COLO668 (cell line): ENCODE measurements around the gene KCTD7.
"Not testable (repeated sequence)": the region's sequence is repeated elsewhere in the genome, so short reads cannot be mapped to it uniquely, and the experiment has no call there.

ENCODE experiments used
- DNase-seq: peaks from one replicate; lab custom pipeline; 2025; ENCODE audit not compliant: unreplicated experiment; lab: John Stamatoyannopoulos, UW

The KCTD7 gene

DNA sequence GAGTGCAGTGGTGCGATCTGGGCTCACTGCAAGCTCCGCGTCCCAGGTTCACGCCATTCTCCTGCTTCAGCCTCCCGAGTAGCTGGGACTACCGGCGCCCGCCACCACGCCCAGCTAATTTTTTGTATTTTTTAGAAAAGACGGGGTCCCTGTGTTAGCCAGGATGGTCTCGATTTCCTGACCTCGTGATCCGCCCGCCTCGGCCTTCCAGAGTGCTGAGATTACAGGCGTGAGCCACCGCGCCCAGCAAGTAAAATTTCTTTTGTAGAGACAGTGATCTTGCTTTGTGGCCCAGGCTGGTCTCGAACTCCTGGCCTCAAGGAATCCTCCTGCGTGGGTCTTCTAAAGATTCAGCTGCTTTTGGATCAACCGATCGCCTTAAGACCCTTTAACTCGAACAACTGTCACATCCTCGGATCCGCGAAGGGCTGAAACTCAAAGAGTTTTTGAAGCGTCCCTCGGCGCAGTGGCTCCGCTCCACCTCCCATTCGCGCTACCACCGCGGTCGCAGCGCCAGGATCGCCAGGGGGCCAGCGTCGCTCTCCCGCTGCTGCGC, 25.1 kb downstream of the KCTD7 start:
- DNase-seq = not testable (repeated sequence)

DNA sequence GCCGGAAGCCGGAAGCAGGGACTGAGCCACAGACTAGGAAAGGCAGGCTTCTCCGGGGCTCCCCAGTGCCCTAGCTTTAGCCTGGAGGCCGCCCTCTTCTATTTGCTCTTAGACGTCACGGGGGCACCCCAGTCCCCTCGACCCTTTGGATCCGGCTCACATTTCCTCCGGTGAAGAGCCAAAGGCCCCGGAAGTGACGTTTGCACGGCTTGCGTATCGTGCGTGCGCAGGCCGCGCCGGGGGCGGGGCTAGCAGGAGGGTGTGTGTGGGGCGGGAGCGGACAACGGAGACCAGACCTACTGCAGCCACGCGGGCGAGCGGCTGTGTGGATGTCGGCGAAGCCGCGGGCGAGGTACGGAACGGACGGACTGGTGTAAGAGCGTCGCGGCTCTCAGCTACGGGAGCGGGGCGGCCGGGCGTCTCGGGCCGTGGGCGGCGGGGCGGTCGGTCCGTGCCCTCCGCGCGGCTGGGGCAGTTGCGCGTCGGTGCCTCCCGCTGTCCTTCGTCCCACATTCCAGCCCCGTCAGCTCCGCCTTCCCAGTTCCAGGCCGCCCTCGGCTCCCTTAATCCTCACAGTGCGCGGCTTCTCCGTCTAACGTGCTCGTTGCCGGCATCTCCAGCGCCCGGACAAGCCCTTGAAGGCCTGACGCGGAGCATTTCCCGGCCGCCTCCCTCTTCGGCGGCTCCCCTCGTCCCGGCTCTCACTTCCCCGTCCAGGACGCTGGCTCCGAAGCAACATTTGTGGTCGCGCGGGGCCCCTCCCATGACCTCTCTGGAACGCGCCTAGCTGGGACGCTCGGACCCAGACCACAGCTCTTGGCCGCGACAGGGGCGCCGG, 25.8 kb downstream of the KCTD7 start:
- peak; percentile 98 for DNase-seq

DNA sequence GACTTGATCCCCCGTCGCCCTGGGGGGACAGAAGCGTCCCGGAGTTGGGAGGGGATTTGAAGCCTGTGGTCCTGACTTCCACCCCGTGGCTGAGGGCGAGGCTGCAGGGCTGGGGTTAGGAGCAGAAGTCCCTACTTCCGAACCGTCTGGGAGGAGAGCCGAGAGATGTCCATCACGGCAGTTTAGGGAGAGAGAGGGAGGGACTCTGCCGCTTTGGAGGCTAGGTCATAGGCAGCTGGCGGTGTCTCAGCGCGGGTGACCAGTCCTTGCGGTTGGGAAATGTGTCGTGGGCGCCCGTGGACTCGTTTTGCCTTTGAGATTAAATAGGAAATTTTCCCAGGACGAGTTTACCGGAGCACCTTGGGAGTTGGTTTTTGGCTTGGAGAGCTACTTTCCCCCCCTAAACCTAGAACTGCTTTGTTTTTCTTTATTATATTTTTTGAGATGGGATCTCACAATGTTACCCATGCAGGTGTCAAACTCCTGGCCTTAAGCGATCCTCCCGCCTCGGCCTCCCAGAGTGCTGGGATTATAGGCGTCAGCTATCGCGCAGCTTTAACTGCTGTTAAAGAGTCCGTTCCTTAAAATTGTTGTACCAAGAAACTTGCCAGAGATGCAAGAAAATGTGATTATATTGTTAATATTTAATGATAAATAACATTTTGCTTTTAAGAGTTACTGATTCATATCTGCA, 26.6 kb downstream of the KCTD7 start:
- peak; percentile 56 for DNase-seq

DNA sequence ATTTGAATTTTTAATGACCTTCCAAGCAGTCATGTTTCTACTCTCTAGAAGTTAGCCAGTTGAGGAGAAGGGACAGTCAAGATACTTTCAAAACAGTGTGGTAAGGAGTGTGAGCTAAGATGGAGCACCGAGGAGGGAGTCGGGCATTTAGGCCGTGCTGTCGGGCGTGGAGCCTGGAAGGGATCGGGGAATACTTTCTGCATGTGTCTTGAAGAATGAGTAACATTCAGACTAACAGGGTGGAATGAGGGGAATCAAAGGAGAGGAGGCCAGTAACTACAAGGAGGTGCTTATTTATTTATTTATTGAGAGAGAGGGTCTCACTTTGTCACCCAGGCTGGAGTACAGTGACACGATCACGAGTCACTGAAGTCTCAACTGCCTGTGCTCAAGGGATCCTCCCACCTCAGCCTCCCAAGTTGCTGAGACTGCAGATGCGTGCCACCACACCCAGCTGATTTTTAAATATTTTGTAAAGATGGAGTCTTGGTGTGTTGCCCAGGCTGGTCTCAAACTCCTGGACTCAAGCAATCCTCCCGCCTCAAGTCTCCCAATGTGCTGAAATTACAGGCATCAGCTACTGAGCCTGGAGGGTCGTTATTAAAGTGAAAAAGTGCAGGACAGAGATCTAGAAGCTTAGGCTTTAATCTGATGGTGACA, 27.3 kb downstream of the KCTD7 start:
- not testable (repeated sequence) for DNase-seq

DNA sequence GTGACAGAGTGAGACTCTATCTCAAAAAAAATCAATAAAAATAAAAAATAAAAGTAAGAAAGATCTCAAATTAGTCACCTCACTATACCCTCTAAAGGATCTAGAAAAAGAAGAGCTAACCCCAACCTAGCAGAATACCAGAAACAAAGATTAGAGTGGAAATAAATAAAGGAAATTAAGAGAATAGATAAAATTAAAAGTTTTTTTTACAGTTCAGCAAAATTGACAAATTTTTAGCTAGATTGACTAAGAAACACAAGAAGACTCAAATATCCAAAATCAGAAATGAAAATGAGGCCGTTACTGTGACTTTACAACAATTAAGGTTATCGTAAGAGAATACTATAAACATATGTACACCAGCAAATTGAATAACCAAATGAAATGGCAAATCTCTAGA, 29.1 kb downstream of the KCTD7 start:
- no peak for DNase-seq

DNA sequence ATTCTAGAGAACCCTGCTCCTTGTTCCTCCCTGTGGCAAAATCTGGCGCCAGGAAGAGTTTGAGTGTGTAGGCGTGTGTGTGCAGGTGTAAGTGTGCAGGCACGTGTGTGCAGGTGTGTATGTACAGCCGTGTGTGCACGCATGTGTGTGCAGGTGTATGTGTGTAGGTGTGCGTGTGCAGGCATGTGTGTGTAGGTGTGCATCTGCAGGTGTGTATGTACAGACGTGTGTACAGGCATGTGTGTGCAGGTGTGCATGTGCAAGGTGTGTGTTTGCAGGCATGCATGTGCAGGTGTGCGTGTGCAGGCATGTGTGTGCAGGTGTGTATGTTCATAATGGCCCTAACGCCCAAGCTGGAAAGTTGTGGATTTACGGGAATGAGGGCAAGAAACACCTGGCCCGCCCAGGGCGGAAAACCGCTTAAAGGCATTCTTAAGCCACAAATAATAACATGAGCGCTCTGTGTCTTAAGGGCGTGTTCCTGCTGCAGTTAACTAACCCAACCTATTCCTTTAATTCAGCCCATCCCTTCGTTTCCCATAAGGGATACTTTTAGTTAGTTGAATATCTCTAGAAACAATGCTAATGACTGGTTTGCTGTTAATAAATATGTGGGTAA, 34.1 kb downstream of the KCTD7 start:
- no peak for DNase-seq

DNA sequence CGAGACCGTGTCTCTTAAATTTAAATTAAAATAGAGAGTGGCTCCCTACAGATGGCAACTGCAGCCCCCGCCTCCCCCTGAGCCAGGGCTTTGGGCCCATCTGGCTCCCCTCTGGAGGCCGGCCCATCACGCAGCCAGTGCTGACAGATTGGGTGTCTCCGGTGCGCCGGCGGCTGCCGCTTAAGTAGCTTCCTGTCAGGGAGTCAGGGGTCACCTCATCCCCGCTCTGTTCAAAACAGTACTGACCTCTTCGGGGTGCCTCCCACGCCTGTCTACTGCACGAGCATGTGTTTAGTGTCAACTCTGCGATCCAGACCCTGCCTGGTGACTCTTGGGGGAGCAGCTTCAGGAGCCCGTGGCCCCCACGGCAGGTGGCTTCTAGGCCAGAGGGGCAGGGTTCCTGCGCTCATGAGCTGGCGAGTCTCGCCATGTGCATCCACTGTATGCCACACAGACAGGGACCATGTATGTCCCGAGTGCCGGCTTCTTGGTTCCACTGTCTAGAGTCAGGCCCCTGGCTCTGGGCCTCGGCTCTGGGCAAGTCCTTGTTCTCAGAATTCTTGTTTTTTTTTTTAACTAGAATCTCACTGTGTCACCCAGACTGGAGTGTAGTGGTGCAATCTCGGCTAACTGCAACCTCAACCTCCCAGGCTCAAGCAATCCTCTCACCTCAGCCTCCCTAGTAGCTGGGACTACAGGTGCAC, 36.1 kb downstream of the KCTD7 start:
- no peak for DNase-seq

DNA sequence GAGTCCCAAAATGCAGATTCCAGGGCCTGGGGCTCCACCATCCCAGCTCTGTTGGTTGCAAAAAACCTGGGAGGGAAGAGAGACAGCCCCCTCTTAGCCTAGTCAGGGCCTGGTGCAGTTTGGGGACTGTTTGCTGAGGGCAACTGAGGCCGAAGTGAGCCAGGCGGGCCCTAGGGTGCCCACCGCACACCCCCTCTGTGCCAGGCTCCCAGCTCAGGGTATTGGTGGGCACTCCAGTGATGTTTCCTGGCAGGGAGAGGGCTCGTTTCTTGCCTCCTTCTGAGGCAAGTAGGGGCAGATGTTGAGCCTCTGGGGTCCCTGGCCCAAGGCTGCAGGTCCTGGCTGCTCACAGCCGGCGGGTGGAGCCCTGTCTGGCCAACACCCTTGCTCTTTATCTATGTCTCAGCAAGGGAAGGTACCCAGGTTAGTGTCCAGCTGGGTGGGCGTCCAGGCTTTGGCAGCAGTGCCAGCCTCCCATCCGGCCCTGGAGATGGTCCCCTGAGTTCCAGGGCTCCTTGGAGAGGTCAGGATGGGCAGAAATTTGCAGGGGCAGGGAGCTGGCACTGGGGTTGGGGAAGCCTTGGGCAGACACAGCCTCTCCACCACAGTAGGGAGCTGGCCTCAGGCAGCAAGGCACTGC, 37.8 kb downstream of the KCTD7 start:
- DNase-seq = no peak

DNA sequence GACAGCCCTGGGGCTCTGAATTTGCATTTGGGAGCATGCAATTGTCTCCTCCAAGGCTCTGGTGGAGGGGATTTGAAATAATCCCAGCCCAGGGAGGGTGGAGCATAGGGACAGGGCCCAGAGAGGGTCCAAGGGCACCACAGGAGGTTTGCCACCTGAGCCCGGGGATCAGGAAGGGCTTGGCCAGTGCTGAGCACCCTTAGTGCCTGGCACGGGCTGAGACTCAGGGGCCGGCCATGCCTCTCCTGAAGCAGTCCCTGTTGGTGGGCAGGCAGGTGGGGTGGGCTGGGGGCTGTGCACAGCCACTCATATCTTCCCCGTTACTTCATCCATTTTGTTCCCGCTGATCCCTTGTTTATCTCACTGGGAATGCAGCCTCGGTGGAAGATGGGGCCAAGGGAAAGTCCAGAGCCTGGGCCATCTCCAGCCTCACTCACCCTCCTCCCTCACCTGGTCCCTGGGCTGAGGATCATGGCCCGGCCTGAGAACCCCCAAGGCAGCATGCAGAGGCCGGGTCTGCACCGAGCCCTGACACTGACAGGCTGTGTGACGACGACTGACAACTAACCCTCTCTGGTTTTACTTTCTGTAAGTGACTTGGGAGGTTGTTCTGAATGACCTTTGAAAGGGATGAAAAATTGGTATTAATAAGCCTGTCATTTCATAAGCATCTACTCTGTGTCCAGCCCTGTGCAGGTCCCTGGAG, 38.5 kb downstream of the KCTD7 start:
- DNase-seq = no peak

DNA sequence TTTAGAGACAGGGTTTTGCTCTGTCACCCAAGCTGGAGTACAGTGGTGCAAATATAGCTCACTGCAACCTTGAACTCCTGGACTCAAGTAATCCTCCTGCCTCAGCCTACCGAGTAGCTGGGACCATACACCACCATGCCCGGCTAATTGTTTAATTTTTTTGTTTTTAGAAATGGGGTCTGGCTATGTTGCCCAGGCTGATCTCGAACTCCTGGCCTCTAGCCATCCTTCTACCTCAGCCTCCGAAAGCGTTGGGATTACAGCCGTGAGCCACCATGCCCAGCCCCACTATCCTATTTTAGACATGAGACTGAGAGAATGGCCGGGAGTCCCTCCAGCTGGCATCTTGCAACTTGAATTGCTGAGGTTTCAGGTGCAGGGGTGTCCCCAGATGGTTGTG, 39.4 kb downstream of the KCTD7 start:
- DNase-seq = no peak

DNA sequence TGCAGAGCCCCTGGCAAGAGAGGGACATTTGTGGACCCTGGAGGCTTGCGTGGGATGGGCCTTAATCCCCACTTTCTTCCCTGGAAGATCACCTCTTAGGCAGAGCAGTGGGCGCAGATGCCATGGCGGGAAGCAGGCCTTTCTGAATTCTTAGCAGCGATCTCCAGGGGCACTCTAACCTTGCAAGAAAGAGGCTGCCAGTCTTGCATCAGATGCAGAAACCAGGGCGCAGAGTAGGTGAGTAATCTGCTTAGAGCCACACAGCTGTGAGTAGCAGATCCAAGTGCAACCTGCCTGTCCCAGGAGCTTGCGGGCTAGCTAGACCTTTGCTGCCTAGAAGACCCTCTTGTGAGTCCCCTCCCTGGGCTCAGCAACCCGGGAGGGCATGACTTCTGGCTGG, 40.0 kb downstream of the KCTD7 start:
- DNase-seq = no peak

DNA sequence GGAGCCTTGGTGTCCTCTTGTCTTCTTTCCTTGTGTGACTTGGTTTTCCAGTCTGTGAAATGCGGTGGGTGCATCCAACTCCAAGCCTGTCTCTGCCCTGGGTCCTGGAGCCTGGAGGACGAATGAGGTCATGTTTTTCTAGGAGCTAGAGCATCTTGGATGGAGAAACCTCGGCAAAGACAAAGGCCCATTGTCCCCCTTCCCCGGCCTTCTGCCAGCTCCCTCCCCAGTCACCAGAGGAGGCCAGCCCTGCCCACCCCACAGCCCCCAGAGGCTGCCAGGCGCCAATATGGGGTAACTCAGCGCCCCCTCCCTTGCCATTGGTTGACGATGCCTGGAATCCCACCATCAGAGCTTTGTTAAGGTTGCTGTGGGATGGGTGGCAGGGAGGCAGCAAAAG, 40.4 kb downstream of the KCTD7 start:
- DNase-seq = no peak

DNA sequence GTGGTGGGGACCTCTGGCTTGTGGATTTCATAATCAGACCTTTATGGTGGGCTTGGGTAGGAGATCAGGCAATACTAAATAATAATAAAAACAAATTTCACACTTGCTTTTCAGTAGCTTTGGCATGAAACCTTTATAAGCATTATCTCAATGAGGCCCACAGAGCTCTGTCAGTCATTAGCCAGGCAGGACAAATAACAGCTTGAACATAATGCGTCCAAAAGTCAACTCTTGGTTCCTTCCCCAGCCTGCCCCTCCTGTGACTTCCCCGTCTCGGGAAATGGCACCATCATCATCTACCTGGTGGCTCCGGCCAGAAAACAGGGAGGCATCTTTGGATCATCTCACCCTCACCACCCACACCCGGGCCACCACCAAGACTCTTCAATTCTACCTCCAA, 40.8 kb downstream of the KCTD7 start:
- DNase-seq = no peak

DNA sequence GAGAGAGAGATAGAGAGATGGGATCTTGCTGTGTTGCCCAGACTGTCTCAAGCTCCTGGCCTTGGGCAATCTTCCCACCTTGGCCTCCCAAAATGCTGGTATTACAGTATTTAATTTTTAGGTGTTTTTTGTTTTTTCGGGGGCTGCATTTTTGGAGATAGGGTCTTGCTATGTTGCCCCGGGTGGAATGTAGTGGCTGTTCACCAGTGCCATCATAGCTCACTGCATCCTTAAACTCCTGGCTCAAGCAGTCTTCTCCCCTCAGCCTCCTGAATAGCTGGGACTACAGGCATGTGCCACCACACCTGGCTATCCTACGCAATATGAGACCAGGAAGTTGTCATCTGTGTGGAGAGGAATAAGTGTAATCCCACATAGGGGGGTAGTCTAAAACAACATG, 42.4 kb downstream of the KCTD7 start:
- no peak for DNase-seq

DNA sequence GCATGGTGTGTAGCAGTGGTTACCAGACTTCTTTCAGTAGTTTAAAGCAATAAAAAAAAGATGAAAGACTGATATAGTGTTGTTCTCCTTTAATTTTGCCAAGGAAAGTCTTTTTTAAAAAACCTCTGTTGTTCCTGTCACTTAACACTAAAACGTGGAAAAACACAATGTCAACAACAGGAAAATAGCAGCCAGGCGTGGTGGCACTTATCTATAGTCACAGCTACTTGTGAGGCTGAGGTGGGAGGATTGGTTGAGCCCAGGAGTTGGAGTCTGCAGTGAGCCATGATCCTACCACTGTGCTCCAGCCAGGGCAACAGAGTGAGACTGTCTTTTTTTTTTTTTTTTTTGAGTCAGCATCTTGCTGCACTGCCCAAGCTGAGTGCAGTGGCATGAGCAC, 42.8 kb downstream of the KCTD7 start:
- DNase-seq = not testable (repeated sequence)

DNA sequence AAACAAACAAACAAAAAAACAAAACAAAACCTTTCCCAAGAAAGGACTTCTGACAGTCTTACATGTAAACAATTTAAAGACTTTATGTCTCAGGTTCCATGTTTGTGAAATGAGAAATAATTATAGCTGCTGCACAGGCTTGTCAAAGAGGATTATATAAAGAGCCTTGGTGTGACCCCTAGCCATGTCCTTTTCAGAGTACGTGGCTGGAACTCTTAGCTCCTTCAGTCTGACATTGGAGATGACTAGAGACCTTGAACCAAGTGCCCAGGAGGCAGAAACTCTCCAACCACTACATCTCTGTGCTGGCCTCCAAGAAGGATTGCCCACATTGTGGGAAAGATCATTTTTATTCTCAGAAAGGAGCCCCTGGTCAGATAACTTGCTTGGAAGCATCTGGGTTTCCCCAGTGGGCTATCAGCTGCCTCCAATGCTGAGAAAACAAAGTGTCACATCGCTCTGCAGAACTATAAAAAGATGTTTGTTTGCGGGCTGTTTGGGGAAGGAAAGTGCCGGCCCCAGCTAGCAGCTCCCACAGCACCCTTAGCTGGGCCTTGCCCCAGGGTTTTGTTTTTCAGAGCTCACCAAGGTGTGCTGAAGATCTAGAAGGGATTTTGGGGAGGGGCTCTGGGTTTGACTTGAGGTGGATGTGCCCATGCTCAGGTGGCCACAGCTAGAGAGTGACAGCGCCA, 43.9 kb downstream of the KCTD7 start:
- DNase-seq = not testable (repeated sequence)

DNA sequence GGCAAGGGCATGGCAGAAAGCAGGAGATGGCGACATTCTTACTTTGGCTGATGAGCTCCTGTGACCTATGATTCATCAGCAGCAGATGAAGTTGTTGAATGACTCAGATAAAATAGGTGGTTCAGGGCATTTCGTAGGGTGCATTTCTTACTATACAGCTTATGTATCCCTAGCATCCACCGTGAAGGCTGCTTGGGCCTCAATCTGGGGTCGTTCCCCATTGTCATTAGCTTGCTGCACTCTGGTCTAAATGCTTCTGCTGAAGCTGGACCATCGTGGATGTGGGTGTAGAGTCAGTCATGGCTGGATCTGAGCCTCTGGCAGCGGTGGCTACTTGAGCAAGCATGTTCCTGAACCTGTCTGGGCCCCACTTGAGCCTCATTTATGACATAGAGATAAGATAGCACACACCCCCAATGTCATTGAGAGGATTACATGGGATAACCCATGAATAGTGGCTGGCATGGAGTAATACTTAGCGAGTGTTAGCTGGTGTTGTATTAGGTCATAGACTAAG, 44.5 kb downstream of the KCTD7 start:
- not testable (repeated sequence) for DNase-seq

DNA sequence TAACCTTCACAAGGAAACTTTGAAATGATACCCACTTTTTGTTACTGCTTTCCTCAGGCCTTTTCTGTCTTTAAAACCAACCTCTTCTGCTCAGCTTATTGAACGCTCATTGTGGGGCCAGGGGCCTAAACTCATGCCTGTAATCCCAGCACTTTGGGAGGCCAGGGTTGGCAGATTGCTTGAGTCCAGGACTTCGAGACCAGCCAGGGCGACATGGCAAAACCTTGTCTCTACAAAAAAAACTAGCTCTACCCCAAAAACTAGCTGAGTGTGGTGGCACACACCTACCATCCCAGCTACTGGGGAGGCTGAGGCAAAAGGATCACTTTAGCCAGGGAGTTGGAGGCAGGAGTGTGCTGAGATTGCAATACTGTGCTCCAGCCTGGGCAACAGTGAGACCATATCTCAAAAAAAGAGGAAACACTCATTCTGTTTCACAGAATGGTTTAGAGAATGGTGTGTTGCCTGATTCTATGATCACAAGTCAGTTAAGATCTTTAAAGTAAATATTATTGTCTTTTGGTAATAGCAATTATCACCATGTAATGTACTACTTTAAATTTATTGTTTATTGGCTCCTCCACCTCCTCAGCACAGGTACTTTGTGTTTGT, 51.1 kb downstream of the KCTD7 start:
- no peak for DNase-seq
